Measurements from ENCODE around the gene SLC35F1.
"Not testable (repeated sequence)": the region's sequence is repeated elsewhere in the genome, so short reads cannot be mapped to it uniquely, and the experiment has no call there.

The SLC35F1 gene

GRCh38 chr6:117906958-117907600, at the start of gene SLC35F1:
Gene SLC35F1, plus strand, starts transcription at chr6:117907264.
- no peak for DNase-seq

- not testable (repeated sequence) for DNase-seq
Observed at GRCh38 chr6:117858601-117859000, 48.5 kb upstream of the SLC35F1 start.

GRCh38 chr6:117861545-117861944, 45.5 kb upstream of the SLC35F1 start:
- no peak for DNase-seq

DNA sequence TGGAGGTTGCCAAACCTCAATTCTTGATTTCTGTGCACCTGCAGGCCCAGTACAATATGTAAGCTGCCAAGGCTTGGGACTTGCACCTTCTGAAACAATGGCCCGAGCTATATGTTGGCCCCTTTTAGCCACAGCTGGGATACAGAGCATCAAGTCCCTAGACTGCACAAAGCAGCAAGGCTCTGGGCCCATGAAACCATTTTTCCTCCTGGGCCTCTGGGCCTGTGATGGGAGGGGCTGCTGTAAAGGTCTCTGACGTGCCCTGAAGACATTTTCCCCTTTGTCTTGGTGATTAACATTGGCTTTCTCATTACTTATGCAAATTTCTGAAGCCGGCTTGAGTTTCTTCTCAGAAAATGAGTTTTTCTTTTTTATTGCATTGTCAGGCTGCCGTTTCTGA, 40.5 kb upstream of the SLC35F1 start:
- no peak for DNase-seq

GRCh38 chr6:117870486-117871242, 36.4 kb upstream of the SLC35F1 start:
- no peak for DNase-seq

GRCh38 chr6:117880824-117881223, 26.2 kb upstream of the SLC35F1 start:
- no peak for DNase-seq

- DNase-seq: no peak
Observed at GRCh38 chr6:117890172-117890571, 16.9 kb upstream of the SLC35F1 start.

GRCh38 chr6:117906507-117906957, 532 bp upstream of the SLC35F1 start:
- DNase-seq: no peak

DNA sequence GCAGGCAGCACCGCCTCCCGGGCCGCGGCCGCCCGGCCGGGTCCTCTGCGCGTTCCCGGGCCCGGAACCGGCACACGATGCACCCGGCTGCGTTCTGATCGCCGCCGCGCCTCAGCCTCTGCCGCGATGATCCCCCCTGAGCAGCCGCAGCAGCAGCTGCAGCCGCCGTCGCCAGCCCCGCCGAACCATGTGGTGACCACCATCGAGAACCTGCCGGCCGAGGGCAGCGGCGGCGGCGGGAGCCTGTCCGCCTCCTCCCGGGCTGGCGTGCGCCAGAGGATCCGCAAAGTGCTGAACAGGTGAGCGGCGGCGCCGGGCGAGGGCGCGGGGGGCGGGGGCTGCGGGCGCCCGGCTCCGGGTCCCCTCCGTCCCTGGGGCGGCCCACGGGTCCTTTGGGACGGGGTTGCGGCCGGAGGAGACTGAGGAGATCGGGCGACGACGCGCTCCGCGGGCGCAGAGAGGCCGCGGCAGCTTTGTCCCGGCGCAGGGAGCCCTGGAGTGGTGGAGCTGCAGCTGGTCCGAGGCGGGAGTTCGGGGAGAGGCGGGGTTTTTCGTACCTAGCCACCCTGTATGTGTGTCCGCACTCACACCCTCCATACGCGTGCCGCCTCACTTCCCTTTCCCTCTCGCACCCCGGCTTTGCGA, 659 bp downstream of the SLC35F1 start:
- DNase-seq: no peak

- DNase-seq: no peak
Observed at GRCh38 chr6:117908246-117909068, 1.4 kb downstream of the SLC35F1 start.

GRCh38 chr6:117909638-117910037, 2.6 kb downstream of the SLC35F1 start:
- no peak for DNase-seq

DNA sequence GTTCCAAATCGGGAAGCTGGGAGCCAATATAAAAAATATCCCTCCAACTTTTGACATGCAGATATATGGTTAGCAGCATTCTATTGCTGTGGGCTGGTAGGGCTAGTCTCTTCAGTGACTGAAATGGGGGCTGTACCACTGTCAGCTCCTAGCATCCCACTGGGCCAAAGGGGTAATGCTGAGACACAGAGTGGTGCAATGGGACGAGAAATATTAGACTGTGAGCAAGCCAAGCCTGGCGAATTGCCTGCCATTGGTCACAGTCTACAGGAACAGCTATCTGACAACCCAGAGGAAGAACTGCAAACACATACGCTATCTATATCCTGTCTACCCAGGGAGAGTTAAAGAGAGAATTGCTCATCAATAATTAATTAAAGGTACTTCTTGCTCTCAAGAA, 3.5 kb downstream of the SLC35F1 start:
- no peak for DNase-seq

- no peak for DNase-seq
Observed at GRCh38 chr6:117911150-117911549, 4.1 kb downstream of the SLC35F1 start.

- DNase-seq: no peak
Observed at GRCh38 chr6:117911660-117912059, 4.6 kb downstream of the SLC35F1 start.

DNA sequence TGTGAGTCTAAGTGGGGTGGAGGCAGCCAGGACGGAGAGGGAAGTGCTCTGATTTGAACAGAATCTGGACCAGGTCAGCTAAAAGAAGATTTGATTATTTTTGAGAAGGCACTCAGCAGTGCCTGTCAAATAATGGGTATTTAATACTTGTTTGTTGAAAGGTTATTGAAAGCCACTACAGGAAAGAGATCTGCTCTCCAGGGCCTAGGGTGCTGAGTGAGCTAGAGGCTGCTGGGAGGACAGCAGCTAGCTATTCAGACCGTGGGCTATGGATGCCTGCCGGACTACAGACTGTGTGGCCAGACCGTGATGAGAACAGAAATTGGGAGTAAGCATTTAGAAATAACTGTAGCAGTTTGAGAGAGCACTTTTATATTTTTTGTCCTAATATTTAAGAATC, 8.8 kb downstream of the SLC35F1 start:
- DNase-seq: no peak

DNA sequence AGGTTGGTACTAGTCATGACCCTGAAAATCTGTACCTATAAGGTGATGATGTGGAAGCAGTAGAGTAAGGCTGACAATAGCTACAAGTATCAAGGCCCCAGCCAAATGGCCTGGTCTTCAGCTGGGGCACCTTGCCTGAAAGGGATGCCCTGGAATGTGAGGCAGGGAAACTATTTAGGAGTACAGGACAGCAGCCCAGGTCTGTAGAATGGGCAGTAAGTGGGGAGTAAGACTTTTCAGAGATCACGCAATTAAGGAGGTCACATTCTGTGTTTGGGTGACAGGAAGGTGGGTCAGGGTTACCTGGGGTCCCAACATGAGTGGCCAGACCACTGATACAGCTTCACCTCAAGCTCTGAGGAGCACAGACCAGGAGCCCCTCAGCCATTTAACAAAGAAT, 9.4 kb downstream of the SLC35F1 start:
- no peak for DNase-seq

- DNase-seq: no peak
Observed at GRCh38 chr6:117917176-117917575, 10.1 kb downstream of the SLC35F1 start.

DNA sequence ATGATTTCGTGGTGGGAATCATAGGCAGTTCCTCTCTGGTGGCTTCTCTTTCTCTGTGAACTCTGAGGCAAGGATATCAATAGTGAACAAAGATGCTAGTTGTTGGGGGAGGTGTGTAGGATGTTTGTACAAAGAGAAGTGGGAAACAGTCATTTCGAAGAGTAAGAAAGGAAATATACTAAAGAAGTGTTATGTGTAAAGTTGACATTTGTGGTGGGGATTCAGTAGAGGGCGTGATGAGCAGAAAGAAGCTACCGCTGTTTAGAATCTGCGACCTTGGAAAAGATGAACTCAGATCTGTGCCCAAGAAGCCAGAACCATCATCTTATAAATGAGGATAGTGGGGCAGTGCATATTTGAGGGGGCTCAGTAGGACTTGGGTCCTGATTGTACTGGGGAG, 11.4 kb downstream of the SLC35F1 start:
- DNase-seq: no peak

GRCh38 chr6:117919275-117919674, 12.2 kb downstream of the SLC35F1 start:
- no peak for DNase-seq

DNA sequence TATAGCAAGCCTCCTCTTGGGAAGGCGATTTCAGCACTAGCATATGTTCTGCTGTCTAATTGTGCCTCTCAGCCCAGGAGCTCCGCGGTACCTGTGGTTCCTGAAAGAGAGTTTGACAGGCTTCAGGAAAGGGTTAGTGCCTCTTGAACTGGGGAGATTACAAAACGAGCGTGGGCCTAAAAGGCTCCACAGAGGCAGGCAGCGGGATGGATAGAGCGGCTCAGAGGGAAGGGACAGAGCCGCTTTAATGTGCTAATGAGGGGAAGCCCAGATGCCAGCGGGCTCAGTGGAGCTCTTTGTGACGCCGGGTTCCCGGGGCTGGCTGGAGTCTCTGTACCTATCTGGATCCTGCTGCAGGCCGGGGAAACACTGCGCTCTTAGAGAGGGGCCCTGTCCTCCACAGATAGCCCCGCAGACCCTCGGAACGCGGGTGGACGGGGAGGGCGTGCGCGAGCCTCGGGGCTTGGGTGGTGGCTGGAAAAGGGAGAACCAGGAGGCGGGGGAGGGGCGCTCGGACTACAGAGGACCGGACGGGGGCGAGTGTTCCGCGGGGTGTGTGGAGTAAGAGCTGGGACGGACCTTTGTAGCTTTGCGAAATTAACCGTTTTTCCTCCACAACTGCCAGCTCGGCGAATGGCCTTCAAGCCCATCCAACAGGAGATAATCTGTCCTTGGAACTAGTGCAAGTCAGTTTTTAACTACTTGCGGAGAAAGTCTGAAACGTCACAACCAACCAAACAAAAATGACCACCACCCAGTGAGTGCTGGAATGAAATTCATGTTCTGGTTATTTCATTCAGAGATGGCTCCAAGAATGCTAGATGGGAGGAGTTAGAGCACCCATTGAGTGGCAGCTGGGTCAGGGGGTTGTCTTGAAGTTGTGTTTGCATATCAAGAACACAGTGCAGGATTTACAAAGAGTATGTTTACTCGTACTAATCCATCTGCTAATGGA, 13.0 kb downstream of the SLC35F1 start:
- no peak for DNase-seq

DNA sequence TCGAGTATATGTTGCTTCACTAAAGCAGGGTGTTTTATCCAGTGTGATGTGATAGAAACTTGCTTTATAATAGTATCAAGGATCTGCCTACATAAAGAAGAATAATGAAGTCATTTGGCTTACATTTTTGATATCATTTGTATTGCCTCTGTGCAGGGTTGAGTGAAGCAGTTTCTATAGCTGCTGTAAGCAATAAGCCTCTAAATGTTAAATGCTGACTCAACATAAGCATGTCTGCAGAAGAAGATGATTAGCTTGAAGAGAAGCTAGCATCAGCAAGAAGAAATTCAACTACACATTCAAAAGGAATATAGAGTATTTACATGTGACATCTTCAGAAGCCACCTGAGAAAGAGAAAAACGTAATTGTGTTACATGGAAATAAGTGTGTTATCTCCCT, 17.6 kb downstream of the SLC35F1 start:
- DNase-seq: no peak

DNA sequence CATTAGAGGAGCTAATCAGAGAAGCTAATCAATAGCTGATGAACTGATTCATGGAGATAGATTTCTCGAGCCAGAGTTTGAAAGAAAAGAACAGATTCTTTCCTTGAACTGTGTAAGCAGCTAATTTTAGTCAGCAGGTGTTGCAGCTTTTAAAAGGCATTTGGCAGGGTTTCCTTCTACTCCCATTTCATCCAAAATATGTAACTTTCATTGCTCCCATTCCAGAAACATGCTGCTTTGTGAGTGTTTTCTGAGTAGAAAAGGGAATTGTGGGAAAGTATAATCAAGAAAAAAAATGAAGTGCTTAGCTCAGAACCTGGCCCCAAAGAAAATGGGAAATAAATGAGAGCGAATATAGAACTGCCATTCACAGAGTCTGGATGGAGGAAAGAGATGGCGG, 20.8 kb downstream of the SLC35F1 start:
- DNase-seq: no peak
